Brain pericyte (primary cell): ENCODE data around the gene TOR2A.
"Not testable (repeated sequence)": the region's sequence is repeated elsewhere in the genome, so short reads cannot be mapped to it uniquely, and the experiment has no call there.

Experiments used
- DNase-seq: peaks from one replicate; pipeline ENCODE4 v3.0.0-alpha.2; 2012; ENCODE audit warnings: low read depth, low spot score

TOR2A gene

DNA sequence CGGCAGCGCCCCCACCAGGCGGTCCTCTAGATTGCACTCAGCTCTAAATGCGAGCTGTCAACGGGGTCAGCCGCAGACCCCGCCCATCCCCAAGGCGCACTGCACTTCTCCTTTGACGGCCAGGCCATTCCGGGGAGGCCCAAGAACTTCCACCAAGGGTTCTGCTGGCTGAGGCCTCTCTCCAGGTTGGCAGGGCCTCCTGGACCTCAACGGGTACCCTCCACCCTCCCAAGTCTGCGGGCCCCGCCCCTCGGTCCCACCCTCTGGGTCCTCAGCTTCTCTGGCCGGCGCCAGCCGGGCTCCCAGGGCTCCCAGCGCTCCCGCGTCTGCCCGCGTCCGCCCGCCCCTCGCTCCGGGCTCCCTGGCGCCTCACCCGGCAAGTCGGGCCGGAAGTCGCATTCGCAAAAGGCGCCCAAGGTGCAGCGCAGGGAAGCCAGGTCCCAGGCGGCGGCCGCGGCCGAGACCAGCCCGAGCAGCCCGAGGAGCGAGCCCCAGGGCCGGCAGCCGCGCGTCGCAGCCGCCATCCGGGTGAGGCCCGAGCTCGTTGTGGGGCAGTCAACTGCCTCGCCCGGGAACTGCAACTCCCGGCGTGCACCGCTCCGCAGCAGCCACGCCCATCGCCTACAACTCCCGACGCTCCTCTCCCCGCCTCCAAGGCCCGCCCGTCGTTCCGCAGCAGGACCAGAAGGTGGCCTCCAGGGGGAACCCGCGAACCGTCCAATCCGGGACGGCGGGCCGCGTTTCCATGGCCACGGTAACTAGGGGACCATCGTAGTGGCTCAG lies at the start of gene TOR2A:
TOR2A (minus strand) TSS at position 548 of the 783 bp plus-strand sequence; CDS start at position 524, 24 bp downstream.
- DNase-seq: peak; percentile 92

DNA sequence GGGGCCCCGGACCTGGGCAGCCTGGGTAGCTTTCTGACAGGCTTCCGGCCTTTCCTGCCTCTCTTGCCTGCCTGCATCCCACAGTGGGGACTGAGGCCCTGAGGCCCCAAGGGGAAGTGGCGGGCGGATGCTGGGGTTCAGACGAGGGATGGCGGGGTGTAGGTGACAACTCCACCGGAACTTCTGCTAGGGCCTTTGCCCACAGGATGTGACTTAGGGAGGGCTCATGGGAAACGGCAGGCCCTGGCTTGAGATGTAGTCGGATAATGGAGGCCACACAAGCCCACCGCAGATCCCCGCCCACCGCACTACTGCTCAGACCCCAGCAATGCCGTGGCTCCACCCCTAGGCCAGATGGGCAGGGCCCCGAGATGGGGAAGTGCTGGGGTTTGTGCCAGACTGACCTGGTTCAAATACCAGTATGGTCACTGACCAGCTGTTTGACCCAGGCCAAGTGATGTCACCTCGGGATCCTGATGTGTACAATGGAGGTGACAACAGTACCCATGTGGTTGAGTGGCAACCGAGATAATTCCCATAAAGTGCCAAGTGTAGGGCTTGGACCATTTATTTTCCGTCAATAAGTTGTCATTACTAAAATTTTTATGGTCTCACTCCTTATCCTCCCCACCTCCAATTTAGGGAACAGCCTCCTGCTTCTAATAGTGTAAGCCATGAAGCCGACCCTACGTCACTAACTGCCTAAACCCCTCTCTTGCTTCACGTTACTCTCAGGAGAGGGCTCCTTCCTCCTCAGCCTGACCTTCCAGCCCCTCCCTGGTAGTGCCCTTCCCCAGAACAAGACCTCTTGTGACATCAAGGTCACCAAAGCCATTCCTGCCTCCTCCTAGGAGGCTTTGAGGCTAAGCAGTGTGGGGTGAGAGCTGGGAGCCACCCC lies 48.3 kb upstream of the TOR2A start:
- DNase-seq: no peak

DNA sequence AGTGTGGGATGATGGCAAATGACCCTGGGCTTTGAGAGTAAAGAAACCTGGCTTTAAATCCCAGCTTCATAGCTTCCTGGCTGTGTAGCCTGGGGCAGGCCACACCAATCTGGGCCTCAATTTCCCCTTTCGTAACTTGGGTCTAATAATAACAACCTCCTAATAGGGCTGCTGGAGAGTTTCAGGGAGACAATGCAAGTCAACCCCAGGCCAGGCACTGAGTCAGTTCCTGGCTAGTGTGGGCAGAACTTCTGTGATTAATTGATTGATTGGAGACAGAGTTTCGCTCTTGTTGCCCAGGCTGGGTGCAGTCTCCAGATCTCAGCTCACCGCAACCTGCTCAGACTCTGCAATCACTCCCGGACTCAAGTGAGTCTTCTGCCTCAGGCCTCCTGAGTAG lies 46.7 kb upstream of the TOR2A start:
- DNase-seq: no peak

DNA sequence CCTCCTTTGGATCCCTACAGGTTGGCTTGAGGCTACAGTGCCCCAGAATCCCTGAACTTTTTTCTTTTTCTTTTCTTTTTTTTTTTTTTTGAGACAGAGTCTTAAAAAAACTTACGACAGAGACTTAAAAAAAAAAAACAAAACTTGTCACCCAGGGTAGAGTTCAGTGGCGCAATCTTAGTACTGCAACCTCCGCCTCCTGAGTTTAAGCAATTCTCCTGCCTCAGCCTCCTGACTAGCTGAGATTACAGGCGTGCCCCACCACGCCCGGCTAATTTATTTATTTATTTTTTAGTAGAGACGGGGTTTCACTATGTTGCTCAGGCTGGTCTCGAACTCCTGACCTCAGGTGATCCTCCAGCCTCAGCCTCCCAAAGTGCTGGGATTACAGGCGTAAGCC lies 45.8 kb upstream of the TOR2A start:
- DNase-seq: not testable (repeated sequence)

DNA sequence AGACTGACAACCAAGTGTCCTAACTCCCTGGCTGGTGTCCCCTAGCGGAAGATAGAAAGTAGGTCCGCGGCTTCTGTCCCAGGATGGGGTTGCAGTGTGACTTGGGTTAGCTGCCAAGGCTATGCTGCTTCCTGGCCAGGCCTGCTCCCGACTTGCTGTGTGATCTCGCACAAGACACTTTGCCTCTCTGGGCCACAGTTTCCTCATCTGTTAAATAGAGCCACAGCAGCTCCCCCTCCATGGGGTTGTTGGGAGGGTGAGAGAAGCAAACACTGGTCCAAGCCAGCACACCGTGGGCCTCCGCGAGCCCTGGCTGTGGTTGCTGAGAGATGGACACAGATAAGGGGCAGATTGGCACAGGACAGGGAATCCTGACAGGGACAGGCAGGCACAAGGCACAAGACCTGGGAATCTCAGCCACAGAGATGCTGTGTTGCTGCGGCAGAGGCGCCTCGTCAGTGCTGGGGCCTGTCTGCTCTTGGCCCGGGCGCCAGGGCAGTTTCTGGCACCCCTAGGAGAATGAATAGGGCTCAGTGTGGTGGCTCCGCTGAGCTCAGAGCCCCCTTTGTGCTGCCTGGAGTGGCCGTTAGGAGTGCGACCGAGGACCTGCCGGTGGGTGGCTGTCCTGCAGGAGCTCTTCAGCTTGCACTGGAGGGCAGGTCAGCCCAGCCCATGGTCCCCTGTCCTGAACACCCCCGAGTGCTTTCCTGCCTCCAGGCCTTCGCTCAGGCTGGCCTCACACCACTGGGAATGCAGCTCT lies 45.2 kb upstream of the TOR2A start:
- no peak for DNase-seq

DNA sequence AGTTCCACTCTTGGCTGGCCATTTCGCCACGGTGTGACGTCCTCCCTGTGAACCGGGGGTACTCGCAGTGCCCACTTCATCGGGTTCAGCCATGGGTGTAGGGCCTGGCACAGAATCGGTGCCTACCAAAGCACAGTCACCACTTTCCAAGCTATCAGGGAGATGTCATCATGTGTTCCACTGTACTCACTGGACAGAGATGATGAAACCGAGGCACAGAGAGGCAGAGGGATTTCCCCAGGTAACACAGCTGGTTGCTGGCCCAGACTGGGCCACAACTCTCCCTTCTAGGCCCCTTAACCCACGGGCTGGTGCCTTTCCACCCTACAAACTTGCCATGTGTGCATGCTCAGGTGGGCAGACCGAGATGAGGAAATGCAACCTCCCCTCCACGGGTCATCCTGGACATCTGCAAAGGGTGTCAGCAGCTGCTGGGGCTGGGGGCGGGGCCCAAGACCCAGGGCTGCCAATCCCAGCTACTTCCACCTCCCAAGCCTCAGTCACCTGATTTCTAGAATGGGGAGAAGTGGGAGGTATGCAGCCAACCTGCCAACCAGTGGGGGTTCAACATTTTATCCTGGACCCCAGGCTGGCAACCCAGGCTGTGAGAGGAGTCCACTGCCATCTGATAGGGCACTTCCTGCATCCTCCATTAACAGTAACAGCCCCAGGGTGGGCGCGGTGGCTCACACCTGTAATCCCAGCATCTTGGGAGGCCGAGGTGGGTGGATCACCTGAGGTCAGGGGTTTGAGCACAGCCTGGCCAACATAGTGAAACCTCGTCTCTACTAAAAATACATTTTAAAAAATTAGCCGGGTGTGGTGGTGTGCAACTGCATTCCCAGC lies 44.3 kb upstream of the TOR2A start:
- no peak for DNase-seq

DNA sequence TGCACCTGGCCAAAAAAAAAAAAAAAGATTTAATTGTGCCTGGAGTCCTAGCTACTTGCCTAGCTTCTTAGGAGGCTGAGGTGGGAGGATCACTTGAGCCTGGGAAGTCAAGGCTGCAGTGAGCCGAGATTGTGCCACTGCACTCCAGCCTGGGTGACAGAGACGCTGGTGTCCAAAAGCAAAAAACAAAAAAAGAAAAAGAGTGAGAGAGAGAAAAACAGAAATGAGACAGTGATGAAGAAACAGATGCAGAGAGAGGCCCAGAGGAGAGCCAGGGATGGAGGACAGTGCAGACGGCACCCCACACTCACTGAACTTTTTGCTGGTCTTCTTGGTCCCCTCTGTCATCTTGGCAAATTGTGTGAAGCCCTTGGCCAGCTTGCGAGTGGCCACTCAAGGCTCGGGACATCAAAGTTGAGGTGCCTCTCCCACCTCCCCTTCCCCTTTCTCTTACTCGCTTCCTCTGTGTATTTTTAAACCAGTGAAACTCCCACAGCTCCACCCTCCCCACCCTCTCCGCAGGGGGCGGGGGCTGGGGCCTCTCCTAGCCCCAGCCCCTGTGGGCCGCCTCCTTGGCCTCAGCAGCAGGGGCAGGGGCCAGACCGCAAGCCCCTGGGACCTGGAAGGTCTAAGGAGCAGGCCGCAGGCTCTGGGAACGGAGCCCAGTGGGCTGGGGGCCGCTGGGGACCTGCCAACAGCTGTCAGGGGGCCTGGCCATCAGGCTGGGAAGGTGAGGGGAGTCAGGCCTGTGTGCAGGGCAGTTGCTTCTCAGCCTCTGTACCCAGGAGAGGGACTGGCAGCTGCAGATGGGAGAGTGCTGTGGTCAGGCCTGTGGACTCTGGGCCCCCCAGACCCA lies 43.4 kb upstream of the TOR2A start, which contains the start of gene SH2D3C:
SH2D3C (minus strand) TSS at position 387 of the 856 bp plus-strand sequence; CDS start at position 348, 39 bp downstream.
- peak; percentile 57 for DNase-seq

- DNase-seq: no peak
Observed at GRCh38 chr9:127777368-127777980, 42.4 kb upstream of the TOR2A start.

- DNase-seq: no peak
Observed at GRCh38 chr9:127776924-127777289, 41.8 kb upstream of the TOR2A start.

DNA sequence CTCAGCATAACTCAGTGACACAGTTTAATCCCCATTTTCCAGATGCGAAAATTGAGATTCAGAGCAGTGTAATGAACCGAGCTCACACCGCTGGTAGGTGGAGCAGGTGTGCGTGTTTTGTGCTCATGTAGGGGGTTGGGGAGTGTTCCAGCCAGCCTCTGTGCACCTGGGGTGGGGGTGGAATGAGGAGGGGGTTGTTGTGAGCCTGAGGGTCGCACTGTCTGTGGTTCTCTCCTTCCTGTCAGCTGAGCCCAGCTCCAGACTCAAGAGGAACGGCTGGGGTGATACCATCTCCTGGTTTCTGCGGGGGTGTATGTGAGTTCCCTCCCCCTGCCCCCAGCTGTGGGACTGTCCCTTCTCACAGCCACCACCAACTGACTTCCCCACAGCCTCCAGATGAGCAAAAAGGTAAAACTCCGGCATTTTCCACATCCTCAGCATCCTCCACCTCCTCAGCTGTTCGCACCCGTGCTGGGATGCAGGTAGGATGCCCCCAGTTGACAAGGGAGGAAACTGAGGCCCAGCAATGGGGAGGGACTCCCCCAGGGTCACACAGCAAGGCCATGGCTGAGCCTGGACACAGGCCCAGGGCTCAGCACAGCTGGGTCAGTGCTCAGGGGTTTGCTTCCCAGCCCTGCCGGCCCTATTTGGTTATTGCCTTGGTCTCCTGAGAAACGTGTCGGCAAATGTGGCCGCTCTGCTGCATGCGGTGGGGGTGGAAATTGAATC lies 41.3 kb upstream of the TOR2A start:
- no peak for DNase-seq

GRCh38 chr9:127773981-127774380 lies 38.9 kb upstream of the TOR2A start:
- no peak for DNase-seq

- DNase-seq: no peak
Observed at GRCh38 chr9:127773272-127773671, 38.2 kb upstream of the TOR2A start.

- no peak for DNase-seq
Observed at GRCh38 chr9:127772603-127773002, 37.5 kb upstream of the TOR2A start.

- no peak for DNase-seq
Observed at GRCh38 chr9:127771570-127772189, 36.6 kb upstream of the TOR2A start.

- peak; percentile 96 for DNase-seq
Observed at GRCh38 chr9:127770905-127771569, 35.9 kb upstream of the TOR2A start.

GRCh38 chr9:127770583-127770904 lies 35.5 kb upstream of the TOR2A start:
- no peak for DNase-seq

GRCh38 chr9:127769929-127770582 lies 35.0 kb upstream of the TOR2A start:
- DNase-seq: no peak
